Esophagus muscularis mucosa (tissue), 4 donors: ENCODE measurements around the gene PLCD1. TPM values are rescaled to one million over a fixed set of nuclear protein-coding genes. Genes with fewer than 3 reads are reported as not detected.
"Not testable (repeated sequence)": the region's sequence is repeated elsewhere in the genome, so short reads cannot be mapped to it uniquely, and the experiment has no call there.

Experiments
- DNase-seq: peaks from one replicate; pipeline ENCODE4 v3.0.0-alpha.2; 2017; ENCODE audit errors: extremely low spot score
- H3K27ac ChIP-seq, 4 donors: fragments of 200-600 bp; sonication (generic); replicated peaks in 1 of 4; 1 replicate in 3 of 4; 2 replicates in 1 of 4; pipeline ENCODE4 v1.5.1; 2016 to 2019; ENCODE audit warnings: mild to moderate bottlenecking in 1 of 4
- H3K27me3 ChIP-seq, 4 donors: fragments of 200-600 bp; sonication (generic); one replicate each; pipeline versions ENCODE4 v1.5.1 to v1.6.0; 2016 to 2019
- H3K36me3 ChIP-seq, 4 donors: fragments of 200-600 bp; sonication (generic); one replicate each; pipeline ENCODE4 v1.5.1; 2016 to 2019
- H3K4me1 ChIP-seq, 4 donors: fragments of 200-600 bp; sonication (generic); one replicate each; pipeline ENCODE4 v1.5.1; 2016 to 2019
- H3K4me3 ChIP-seq, 4 donors: fragments of 200-600 bp; sonication (generic); 1 replicate in 2 of 4; 2 replicates in 2 of 4; pipeline ENCODE4 v1.5.1; 2016 to 2019; ENCODE audit warnings: mild to moderate bottlenecking in 4 of 4, moderate library complexity in 1 of 4
- H3K9me3 ChIP-seq, 4 donors: fragments of 200-600 bp; sonication (generic); 1 replicate in 3 of 4; 2 replicates in 1 of 4; pipeline ENCODE4 v1.5.1; 2016 to 2019
- CTCF ChIP-seq, 3 experiments: fragments of 200-600 bp in 2 of 3; fragments of 450-650 bp in 1 of 3; sonication (generic) in 2 of 3; IDR thresholded peaks; one replicate each; pipeline ENCODE4 v1.5.1; 2017 to 2019; ENCODE audit warnings: antibody characterized with exemption in 3 of 3, mild to moderate bottlenecking in 2 of 3, moderate library complexity in 1 of 3
- EP300 ChIP-seq: sonication (generic); formaldehyde crosslinking; IDR thresholded peaks from one replicate; pipeline ENCODE4 v1.6.1; 2017; ENCODE audit warnings: antibody characterized with exemption
- POLR2A ChIP-seq: fragments of 450-650 bp; IDR thresholded peaks from one replicate; pipeline ENCODE4 v1.6.1; 2017; ENCODE audit warnings: antibody characterized with exemption, moderate library complexity, mild to moderate bottlenecking, low read depth
- POLR2AphosphoS5 ChIP-seq, 2 donors: sonication (generic); formaldehyde crosslinking; IDR thresholded peaks; one replicate each; pipeline ENCODE4 v1.6.1; 2017; ENCODE audit warnings: antibody characterized with exemption in 2 of 2
- WGBS: methylation state at CpG from one replicate; pipeline ENCODE4 v1.1.5; 2018; 5-methylcytosine and 5-hydroxymethylcytosine counted together
- intact Hi-C: fragments of 100-400 bp; cut with DNase I; formaldehyde crosslinking; loops from one replicate; pipeline ENCODE4 v1.15.1; 2023
- total RNA-seq, 4 donors: library from RNA; depleted of rRNA; stranded (reverse); fragments of >200 nt; gene quantifications; one replicate each; pipeline versions ENCODE4 v1.1.0 to v1.2.1, GENCODE V29; 2016

The PLCD1 gene
- total RNA-seq, 4 donors from 2014 or later = 21.0 to 35.3 (median 28.5) TPM

GRCh38 chr3:38062809-38063208 lies 33.4 kb upstream of the PLCD1 start:
- Histone ChIP-seq H3K27me3 (peaks cover 0 to 4% (median 0%) of the 10 kb centered on the region in 4 donors), H3K9me3 (no peaks in the 10 kb centered on the region), H3K4me3 (no peak overlapping the region), H3K27ac (no peak overlapping the region), H3K36me3 (no peaks in the 10 kb centered on the region), H3K4me1 (no peaks in the 10 kb centered on the region)
- 64% methylated on average over 2 of the region's 2 CpGs for WGBS
- intact Hi-C loops = no loop called here
- TF ChIP-seq EP300 = no peak
- no peak for TF ChIP-seq CTCF (IDR thresholded peaks at IDR 0.05)
- no peak for TF ChIP-seq POLR2AphosphoS5 (IDR thresholded peaks at IDR 0.05)
- TF ChIP-seq POLR2A = no peak
- no peak for DNase-seq

- intact Hi-C loops = no loop called here
- no peak for DNase-seq
- H3K27me3 ChIP-seq = peaks cover 0 to 4% (median 0%) of the 10 kb centered on the region in 4 donors
Measured at GRCh38 chr3:38059591-38059990, 30.1 kb upstream of the PLCD1 start.

GRCh38 chr3:38059148-38059547 lies 29.7 kb upstream of the PLCD1 start:
- Histone ChIP-seq H3K9me3 (no peaks in the 10 kb centered on the region), H3K4me3 (no peak overlapping the region), H3K27me3 (peaks cover 0 to 4% (median 0%) of the 10 kb centered on the region in 4 donors), H3K27ac (no peak overlapping the region), H3K4me1 (no peaks in the 10 kb centered on the region), H3K36me3 (no peaks in the 10 kb centered on the region)
- 88% methylated on average over 2 of the region's 2 CpGs for WGBS
- intact Hi-C loops = no loop called here
- no peak for TF ChIP-seq POLR2AphosphoS5 (IDR thresholded peaks at IDR 0.05)
- DNase-seq = no peak

More at GRCh38 chr3:38059591-38059990, 30.1 kb upstream of the PLCD1 start:
- H3K4me3 ChIP-seq = no peak overlapping the region
- H3K27ac ChIP-seq = no peak overlapping the region
- WGBS = 84% methylated on average over 5 of the region's 7 CpGs
- no peaks in the 10 kb centered on the region for H3K4me1 ChIP-seq
- no peaks in the 10 kb centered on the region for H3K36me3 ChIP-seq
- TF ChIP-seq POLR2A (no peak), POLR2AphosphoS5 (IDR thresholded peaks at IDR 0.05) (no peak), CTCF (IDR thresholded peaks at IDR 0.05) (no peak), EP300 (no peak)
- H3K9me3 ChIP-seq = no peaks in the 10 kb centered on the region

GRCh38 chr3:38054499-38055001 lies 25.1 kb upstream of the PLCD1 start:
- H3K4me3 ChIP-seq = no peak overlapping the region
- peaks cover 0 to 7% (median 0%) of the 10 kb centered on the region in 4 donors for H3K27me3 ChIP-seq
- no peak for TF ChIP-seq EP300
- no peak for TF ChIP-seq POLR2AphosphoS5 (IDR thresholded peaks at IDR 0.05)
- no peak for TF ChIP-seq POLR2A
- no peak for TF ChIP-seq CTCF (IDR thresholded peaks at IDR 0.05)
- no peaks in the 10 kb centered on the region for H3K9me3 ChIP-seq
- no peaks in the 10 kb centered on the region for H3K36me3 ChIP-seq
- intact Hi-C loops = no loop called here
- no peak overlapping the region for H3K27ac ChIP-seq
- WGBS = 73% methylated on average over 3 of the region's 3 CpGs
- no peak for DNase-seq
- no peaks in the 10 kb centered on the region for H3K4me1 ChIP-seq

- intact Hi-C loops, H3K36me3 ChIP-seq: not testable (repeated sequence)
Measured at GRCh38 chr3:38053813-38054498, 24.5 kb upstream of the PLCD1 start.

GRCh38 chr3:38053286-38053685 lies 23.8 kb upstream of the PLCD1 start:
- H3K27me3 ChIP-seq, H3K36me3 ChIP-seq, H3K4me1 ChIP-seq, H3K4me3 ChIP-seq, H3K9me3 ChIP-seq, intact Hi-C loops, H3K27ac ChIP-seq, DNase-seq: not testable (repeated sequence)
- 97% methylated on average over 13 of the region's 32 CpGs for WGBS

More at GRCh38 chr3:38053813-38054498, 24.5 kb upstream of the PLCD1 start:
- not testable (repeated sequence) for H3K27ac ChIP-seq, H3K4me1 ChIP-seq, H3K27me3 ChIP-seq, DNase-seq, H3K4me3 ChIP-seq, H3K9me3 ChIP-seq
- WGBS = 89% methylated on average over 7 of the region's 9 CpGs
